GM18526 (cell line): ENCODE data around the gene CDH16.

Experiments
- POLR2A ChIP-seq: IDR thresholded peaks from 3 replicates; pipeline ENCODE4 v1.6.1; 2011; ENCODE audit not compliant: insufficient read length; ENCODE audit errors: extremely low read depth

Gene CDH16

GRCh38 chr16:66898207-66898606 lies 20.5 kb downstream of the CDH16 start:
- TF ChIP-seq POLR2A: no peak

GRCh38 chr16:66895999-66896398 lies 22.7 kb downstream of the CDH16 start:
- TF ChIP-seq POLR2A: no peak

- no peak for TF ChIP-seq POLR2A
These were observed 23.1 kb downstream of the CDH16 start for GRCh38 chr16:66895689-66895979.

GRCh38 chr16:66894948-66895688 lies 23.6 kb downstream of the CDH16 start:
- TF ChIP-seq POLR2A: no peak

- TF ChIP-seq POLR2A: no peak
These were observed 24.6 kb downstream of the CDH16 start for GRCh38 chr16:66894055-66894454.

GRCh38 chr16:66891797-66892196 lies 26.9 kb downstream of the CDH16 start:
- TF ChIP-seq POLR2A: no peak

- no peak for TF ChIP-seq POLR2A
These were observed 27.3 kb downstream of the CDH16 start for GRCh38 chr16:66891360-66891759.

- no peak for TF ChIP-seq POLR2A
These were observed 27.9 kb downstream of the CDH16 start for GRCh38 chr16:66890799-66891198.

GRCh38 chr16:66889622-66890021 lies 29.1 kb downstream of the CDH16 start:
- no peak for TF ChIP-seq POLR2A

GRCh38 chr16:66888647-66889615 lies 29.8 kb downstream of the CDH16 start:
- no peak for TF ChIP-seq POLR2A

- TF ChIP-seq POLR2A: no peak
These were observed 31.8 kb downstream of the CDH16 start for GRCh38 chr16:66886914-66887313.

- no peak for TF ChIP-seq POLR2A
These were observed 32.4 kb downstream of the CDH16 start for GRCh38 chr16:66886321-66886720.

GRCh38 chr16:66885491-66885890 lies 33.2 kb downstream of the CDH16 start:
- no peak for TF ChIP-seq POLR2A

GRCh38 chr16:66882702-66883101 lies 36.0 kb downstream of the CDH16 start:
- TF ChIP-seq POLR2A: no peak

- TF ChIP-seq POLR2A: no peak
These were observed 36.6 kb downstream of the CDH16 start for GRCh38 chr16:66881964-66882508.

GRCh38 chr16:66881560-66881959 lies 37.1 kb downstream of the CDH16 start:
- no peak for TF ChIP-seq POLR2A

GRCh38 chr16:66881014-66881417 lies 37.7 kb downstream of the CDH16 start:
- no peak for TF ChIP-seq POLR2A
